Activated naive CD8-positive, alpha-beta T cell treated with anti-CD3 and anti-CD28 coated beads, Interleukin-2, amount 50 U/mL, for 16 hours (primary cell): ENCODE data around the gene EIF2S3.
"Not testable (repeated sequence)": the region's sequence is repeated elsewhere in the genome, so short reads cannot be mapped to it uniquely, and the experiment has no call there.

Experiments used
- DNase-seq: peaks from one replicate; pipeline ENCODE4 v3.0.0-alpha.2; 2020; ENCODE audit warnings: low read depth, low spot score

EIF2S3 gene

DNA sequence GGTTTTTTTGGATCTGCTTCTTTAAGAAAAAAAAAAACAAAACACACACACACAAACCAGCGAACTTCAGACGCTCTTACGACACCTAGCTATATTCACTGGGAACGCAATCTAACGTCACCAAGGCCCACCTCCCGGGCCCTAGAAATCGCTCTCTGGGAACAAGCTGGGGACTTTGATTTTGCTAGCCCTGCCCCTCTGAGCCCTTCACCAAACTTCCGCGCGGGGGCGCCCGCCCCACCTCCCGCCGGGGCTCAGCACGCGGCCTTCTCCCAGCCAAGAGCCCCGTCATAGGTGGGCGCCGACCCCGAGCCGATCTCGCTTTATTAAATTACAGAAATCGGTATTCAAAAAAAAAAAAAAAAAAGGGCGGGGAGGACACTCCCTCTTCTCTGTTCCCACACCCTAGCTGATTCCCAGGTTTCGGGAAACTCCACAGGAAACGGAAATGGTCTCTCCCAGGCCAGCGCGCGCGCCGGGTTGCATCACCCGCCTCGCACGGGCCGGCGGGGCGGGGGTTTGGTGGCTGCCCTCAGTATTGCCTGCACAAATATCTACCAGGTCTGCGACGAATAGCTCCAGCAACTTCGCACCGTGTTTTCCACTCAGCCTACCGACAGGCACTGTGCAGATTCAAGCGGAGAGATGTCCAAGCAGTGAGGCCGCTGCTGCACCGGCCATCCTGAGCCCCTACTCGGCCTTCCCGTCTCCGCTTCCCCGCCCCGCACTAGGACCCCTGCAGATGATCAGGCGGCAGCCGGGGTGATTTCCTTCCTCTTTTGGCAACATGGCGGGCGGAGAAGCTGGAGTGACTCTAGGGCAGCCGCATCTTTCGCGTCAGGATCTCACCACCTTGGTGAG, at the start of gene EIF2S3:
TSS of gene EIF2S3 (plus strand) at position 775 of the 861 bp plus-strand sequence. CDS start at position 788, 13 bp downstream.
- peak; percentile 62 for DNase-seq

DNA sequence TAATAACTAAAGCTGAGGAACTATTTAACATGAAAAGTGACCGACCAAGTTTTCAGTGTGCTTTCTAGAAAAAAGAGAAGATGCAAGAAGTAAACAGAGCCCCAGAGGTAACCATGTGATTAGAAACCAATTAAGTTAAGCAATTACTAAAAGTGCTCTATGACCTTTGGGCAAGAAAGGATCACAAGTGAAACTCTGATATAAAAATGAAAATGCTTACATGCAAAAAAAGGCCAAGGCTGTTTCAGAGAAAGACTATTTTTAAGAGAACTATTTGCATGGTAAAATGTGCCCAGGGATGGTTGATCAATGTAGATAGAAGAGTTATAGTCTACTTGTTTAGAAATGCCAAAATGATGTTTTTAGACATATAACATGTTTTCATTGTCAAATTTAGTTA, 49.7 kb upstream of the EIF2S3 start:
- DNase-seq, result no peak

DNA sequence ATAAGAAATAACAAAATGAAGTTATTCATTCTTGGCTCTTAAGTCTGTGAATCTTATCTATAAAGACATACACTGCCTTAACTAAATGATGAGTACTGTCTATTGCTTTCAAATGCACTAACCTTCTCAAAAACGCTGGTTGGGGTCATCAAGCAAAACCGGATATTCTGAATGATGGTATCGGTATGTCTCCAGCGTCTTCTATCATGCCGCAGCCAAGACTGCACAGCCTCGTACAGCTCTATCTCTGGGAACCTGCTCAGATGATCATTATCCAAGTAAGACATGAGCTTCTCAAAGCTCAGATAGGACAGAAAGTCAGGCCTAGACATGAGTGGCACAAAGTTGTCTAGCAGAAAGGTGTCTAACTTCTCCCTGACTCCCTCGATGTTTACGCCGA, 48.9 kb upstream of the EIF2S3 start:
- no peak for DNase-seq

DNA sequence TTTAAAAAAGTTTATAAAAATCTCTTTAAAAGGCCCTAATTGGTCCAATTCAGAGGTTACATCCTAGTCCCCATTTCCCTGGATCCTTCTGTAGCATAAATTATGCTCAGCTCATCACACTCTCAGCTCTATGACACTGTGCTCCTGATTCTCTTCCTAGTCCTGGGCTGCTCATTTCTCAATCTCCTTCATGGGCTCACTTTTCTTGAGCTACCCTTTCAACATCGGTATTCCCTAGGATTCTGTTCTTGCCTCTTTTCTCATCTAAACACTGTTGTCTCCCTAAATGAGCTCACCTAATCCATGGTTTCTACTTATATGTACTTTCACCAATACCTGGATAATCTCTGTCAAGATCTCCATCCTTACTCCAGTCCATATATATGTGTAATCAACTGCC, 42.5 kb upstream of the EIF2S3 start:
- no peak for DNase-seq

DNA sequence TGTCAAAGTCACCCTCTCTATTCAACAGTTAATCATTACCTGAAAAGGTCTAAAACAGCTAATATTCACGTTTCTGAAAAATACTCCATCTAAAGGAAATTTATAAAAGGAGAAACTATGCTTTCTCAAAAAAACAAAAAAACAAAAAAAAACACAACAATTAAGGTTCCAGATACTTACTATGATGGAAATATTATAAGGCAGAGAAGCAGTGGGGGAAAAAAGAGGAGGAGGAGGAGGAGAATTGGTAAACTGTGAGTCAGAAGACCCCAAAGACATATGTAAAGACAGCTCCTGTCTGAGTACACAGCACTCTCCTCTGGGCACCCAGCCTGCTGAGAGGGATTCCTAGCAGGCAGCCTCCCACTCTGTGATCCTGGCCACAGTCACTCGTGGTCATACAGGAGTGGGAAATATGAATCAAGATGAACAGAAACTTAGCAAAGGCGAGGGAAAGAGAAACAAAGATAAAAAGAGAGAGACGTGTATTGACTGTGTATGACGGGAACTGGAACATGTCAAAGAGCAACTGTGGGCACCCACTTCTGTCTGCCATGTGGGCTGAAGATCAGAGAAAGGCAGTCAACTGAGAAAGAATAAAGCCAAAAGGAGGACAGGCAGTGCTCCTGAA, 40.3 kb upstream of the EIF2S3 start:
- DNase-seq, result peak; percentile 5

DNA sequence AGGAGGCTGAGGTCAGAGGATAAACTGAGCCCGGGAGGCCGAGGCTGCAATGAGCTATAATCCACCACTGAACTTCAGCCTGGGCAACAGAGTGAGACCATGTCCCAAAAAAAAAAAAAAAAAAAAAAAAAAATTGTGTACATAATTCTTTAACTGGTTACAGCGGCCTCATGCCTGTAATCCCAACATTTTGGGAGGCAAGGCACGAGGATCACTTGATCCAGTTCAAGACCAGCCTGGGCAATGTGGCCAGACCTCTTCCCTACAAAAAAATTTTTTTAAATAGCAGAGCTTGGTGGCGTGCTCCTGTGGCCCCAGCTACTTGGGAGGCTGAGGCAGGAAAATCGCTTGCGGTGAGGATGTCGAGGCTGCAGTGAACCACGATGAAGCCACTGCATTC, 37.1 kb upstream of the EIF2S3 start:
- DNase-seq, result no peak

DNA sequence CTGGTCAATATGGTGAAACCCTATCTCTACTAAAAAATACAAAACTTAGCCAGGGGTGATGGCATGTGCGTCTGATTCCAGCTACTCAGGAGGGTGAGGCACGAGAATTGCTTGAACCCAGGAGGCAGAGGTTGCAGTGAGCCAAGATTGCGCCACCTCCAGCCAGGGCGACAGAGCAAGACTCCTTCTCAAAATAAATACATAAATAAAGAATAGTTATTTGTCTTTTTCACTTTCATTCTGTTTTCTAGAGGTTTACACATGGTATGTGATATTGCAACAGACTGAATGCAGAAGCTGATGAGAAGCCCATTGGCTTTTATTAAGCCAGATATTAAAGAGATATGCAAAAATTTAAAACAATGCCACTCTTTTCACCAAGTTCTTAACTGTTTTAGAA, 35.9 kb upstream of the EIF2S3 start:
- no peak for DNase-seq

DNA sequence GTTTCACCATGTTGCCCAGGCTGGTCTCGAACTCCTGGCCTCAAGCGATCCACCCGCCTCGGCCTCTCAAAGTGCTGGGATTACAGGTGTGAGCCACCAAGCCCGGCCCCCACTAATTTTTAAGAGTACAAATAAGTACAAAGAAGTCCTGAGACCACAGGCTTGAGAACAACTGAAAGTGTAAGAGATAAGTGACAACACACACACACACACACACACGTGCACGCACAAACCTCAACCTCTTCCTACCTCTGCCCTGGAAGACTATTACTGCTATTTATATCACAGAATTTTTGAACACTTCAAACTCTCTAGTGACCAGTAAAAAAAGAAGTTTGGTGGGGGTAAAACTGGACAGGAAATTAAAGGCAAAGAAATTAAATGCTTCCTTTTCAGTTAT, 35.3 kb upstream of the EIF2S3 start:
- no peak for DNase-seq

DNA sequence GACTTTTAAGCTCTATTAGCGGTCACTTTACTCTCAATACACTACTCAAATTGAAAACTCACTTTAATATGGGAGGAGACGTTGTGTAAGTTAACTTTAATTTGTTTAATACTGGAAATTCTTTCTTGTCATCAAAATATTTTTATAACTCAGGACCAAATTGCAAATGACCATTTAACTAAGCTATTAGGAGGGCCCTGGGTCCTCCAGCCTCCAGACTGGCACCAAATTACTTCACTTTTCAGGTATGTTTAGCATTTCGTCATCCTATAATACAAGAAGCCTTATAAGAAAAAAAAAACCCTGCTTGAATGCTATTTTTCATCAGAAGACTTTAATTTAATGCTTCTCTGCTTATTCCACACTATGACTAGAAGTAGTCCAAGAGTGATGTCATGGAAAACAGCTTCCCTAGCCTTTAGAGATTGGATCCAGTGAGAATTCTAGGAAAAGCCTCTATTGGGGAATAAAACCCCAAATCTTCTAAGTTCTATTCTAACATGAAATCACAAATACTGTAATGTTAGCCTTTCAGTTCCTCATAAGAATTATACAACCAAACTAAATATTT, 34.4 kb upstream of the EIF2S3 start:
- no peak for DNase-seq

DNA sequence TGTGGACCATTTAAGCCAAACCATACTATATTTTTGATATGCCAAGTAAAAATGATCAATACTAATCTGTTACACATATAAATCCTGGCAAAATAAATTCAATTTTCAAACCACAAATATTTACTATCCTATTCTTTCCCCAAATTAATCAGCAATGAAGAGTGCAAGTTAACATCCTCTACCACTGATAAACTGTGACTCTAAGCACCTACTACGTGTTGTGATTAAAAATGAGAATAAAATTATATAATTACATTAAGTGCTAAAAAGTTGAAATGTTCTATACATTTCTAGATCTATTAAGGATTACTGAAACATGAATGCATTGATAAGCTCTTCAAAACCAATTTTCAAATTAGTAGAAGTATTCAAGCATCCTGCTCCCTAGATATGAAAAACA, 31.2 kb upstream of the EIF2S3 start:
- no peak for DNase-seq

DNA sequence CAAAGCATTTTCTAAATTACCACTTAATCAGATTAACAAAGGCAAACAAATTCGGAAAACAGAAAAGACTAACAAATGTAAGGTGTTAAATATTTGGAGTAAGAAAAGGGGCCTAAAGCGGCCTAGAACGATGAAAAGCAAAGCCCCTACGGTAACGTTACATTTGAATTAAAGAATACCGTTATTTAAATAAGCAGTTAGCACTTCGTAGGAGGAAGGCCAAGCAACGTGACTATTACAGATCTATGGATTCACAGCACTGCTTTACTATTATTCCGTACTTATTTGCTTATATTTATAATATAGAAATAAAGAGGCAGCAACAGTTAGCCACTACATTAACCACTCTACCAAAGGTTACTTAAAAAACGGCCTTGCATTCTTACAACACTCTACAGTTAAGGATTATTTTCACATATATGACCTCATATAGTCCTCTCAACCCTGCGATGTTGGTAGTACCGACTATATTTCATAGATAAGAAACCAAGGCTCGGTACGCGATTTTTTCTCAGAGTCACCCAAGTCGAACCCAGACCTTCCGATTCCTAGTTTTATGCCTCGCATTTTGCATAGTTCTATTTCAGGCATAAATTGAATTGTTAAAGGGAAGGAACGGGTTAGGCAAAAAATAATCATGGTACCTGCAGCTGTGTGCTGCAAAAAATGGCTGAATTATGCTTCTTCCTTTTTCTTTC, 30.6 kb upstream of the EIF2S3 start:
- DNase-seq, result no peak

DNA sequence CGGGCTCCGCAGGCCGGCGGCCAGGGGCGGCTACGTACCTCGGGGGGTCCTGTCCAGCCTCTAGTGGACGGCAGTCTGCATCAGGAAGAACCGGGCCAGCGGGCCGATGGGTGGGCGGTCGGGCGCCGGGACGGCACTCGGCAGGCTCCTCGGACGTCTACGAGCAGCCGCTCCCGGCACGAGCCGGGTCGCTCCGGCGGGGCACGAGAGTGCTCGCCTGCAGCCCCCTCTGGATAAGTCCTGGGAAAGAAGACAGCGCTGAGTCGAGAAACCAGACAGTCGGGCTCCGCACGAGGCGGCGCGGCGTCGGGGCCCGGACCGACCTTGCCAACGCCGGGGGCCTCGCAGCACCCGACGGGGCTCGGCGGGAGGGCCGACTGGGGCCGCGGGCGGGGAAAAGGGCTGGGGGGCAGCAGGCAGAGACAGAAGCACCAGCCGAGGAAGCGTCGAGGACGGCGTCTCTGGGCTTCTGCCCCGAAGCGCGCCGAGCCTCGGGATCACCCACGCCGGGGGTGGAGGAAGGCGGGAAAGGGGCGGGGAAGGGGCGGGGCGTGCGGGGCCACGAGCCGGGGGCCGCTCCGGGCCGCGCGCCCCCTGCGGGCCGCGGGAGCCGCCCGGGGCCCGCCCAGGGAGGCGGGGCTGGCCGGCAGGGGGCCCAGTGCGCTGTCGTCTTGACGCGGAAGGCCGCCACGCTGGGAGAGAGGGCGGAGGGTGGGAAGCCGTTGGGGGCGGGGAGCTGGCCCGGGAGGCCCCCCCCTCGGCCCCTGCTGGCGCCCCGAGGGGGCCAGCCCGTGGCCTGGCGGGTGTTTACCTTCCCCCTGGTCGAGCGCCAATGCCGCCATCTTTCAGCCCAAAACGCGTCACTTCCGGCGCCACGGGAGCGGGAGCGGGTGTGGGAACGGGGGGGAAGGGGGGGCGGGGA, 29.7 kb upstream of the EIF2S3 start:
- peak; percentile 60 for DNase-seq

DNA sequence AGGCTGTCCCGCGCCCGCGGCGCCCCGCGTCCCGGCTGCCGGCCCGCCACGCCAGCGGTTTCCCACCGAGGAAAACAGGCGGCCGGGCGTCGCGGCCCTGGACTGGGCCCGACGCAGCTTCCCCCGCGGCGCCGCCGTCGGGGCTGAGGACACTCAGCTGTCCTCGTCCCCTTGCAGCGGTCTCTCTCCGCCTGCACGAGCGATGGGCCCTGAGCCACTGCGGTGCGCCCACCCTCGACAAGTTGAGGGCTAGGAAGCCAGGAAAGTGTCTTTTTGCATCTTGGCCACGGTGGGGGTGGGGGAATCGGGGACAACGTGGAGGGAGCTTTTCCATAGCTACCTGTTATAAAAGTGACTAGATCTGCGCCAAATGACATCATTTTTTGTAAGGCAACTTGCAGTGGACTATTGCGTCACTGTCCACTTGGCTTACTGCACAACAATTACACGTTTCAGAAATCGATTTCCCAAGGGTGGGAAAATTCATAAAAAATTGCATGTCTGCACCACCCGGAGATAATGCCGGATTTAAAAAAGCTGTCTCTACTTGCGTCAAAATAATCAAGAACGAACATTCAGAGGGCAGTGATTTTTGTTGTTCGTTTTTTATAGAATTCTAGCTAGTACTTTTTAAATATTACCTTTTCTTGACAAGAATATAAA, 28.9 kb upstream of the EIF2S3 start:
- no peak for DNase-seq

DNA sequence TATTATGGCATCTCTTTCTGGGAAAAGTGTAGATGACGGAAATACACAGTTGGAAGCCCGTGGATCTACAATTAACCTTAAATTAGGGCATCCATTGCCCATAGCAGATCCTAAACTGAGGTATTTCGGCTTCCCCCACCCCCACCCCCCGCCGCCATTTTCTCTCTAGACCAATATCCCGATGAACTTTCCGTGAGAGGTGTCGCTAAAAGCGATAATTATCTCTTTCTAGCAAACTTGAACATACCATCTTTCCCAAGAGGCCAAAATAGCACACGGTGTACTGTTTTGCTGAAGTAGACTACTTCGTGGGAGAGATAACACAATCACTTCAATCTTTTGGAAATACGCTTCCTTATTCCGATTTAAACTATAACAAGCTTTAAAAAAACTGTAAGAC, 28.3 kb upstream of the EIF2S3 start:
- DNase-seq, result no peak

DNA sequence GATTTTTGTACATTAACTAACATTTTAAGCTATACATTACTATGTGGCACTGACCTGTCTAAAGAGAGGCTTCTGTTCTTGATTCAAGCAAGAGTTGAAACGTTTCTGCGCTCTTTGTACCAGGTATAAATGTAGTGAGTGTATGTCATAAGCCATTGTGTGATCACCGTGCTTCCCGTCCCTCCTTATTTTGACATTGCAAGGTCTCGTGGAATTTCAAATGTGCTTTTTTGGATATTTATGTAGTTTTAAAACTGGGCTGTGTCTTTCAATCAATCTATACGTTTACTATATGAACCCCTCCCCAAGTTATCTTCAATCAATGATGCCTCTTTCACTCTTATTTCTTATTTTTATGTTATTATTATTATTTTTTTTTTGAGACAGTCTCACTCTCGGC, 27.7 kb upstream of the EIF2S3 start, which contains the start of gene KLHL15:
TSS of gene KLHL15 (minus strand) at position 101 of the 400 bp plus-strand sequence. CDS start 20,493 bp downstream, outside the sequence.
- DNase-seq, result no peak

DNA sequence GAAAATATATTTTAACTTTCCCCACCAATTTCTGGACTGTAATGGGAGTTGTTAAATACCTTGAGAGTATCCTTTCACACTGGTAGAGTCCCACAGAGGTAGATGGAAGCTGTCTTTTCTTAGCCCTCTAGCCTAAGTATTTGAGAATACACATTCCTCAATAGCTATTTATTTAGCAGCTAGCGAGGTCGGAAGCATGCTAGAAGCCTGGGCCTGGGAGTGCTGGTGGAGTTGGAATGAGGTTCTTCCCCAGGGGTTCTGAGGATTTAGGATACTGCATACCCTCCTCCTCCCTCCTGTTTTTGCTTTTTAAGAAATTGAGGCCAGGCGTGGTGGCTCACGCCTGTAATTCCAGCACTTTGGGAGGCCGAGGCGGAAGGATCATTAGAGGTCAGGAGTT, 26.8 kb upstream of the EIF2S3 start:
- no peak for DNase-seq

DNA sequence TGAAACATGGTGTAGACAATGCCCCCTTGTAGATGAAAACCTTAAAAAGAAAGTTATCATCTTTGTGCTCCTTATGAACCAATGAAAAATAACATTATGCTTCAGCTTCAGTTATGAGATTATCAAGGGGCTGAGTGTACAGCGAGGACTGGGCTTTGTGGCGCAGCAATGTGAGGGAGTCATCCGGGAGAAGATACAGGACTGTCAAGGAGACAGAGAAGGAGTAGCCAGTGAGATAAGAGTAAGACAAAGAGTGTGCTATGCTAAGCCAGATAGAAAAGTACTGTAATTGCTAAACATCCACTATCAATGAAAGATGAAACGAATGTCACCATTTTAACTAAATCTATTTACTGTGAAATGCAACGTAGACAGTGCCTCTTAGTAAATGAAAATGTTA, 24.2 kb upstream of the EIF2S3 start:
- DNase-seq, result no peak

DNA sequence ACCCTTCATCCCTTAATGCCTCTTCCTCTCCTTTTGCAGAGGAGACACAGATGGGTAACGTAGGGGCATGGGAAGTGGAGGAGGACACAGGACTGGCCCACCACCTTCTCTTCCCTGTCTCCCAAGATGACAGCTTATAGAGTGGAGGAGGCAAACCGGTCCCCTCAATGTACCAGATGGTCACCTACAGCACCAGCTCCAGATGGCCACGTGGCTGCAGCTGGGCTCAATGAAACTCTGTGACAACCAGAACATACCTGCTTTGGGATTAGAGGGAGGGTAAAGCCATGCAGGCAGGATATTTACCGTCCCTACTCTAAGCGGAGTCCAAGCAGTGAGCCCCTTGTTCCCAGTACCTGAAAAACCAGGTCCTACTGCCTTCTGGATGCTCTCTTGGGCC, 20.3 kb upstream of the EIF2S3 start:
- DNase-seq, result no peak

DNA sequence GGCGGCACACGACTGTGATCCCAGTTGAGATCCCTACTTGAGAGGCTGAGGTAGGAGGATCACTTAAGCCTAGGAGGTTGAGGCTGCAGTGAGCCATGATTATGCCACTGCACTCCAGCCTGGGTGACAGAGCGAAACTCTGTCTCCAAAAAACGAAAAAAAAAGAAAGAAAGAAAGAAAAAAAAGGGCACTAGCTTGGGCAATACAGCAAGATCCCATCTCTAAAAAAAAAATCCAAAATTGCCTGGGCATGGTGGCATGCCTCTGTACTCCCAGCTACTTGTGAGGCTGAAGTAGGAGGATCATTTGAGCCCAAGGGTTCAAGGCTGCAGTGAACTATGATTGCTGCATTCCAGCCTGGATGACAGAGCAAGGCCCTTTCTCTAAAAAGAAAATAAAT, 17.0 kb upstream of the EIF2S3 start:
- no peak for DNase-seq

DNA sequence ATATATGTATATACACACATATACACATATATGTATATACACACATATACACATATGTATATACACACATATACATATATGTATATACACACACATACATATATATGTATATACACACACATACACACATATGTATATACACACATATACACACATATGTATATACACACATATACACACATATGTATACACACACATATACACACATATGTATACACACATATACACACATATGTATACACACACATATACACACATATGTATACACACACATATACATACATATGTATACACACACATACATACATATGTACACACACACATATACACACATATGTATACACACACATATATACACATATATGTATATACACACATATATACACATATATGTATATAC, 8.7 kb upstream of the EIF2S3 start:
- DNase-seq, result not testable (repeated sequence)

DNA sequence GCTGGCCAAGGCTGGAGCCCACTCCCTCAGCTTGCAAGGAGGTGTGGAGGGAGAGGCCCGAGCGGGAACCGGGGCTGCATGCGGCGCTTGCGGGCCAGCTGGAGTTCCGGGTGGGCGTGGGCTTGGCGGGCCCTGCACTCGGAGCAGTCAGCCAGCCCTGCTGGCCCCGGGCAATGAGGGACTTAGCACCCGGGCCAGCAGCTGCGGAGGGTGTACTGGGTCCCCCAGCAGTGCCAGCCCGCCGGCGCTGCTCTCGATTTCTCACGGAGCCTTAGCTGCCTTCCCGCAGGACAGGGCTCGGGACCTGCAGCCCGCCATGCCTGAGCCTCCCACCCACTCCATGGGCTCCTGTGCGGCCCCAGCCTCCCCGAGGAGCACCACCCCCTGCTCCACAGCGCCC, 5.1 kb upstream of the EIF2S3 start:
- not testable (repeated sequence) for DNase-seq
